A673 (cell line): ENCODE results near the gene UFSP2. TPM values are rescaled to one million over a fixed set of nuclear protein-coding genes. Genes with fewer than 3 reads are reported as not detected.

Source experiments
- BruUV-seq: library from RNA; stranded (reverse); fragments of 400-500 nt; replicated peaks from 2 replicates; lab custom pipeline; 2021; lab: Mats Ljungman, UMichigan
- CTCF ChIA-PET: fragments of 300-600 bp; sonication (Branson Sonifier 250); formaldehyde crosslinking; loops from one replicate; lab custom pipeline; 2022; ENCODE audit warnings: antibody characterized with exemption; lab: Charles Lee
- POLR2A ChIA-PET: fragments of 300-600 bp; sonication (Branson Sonifier 250); formaldehyde crosslinking; loops from one replicate; lab custom pipeline; 2022; ENCODE audit warnings: antibody characterized with exemption; ENCODE audit not compliant: low non-redundant PET; lab: Charles Lee
- DNase-seq: peaks from one replicate; pipeline ENCODE4 v3.0.0-alpha.2; 2015; ENCODE audit warnings: low spot score
- H3K27ac ChIP-seq: fragments of 200-600 bp; sonication (generic); 2 replicates; pipeline ENCODE4 v1.5.1; 2016; ENCODE audit warnings: mixed run types, low read depth, mild to moderate bottlenecking, mixed read lengths, antibody characterized with exemption, low read length; ENCODE audit not compliant: poor library complexity, severe bottlenecking
- H3K27me3 ChIP-seq: fragments of 200-600 bp; sonication (generic); replicated peaks from 2 replicates; pipeline ENCODE4 v1.6.1; 2017; ENCODE audit warnings: mixed run types, low read depth, mild to moderate bottlenecking, mixed read lengths, antibody characterized with exemption, low read length; ENCODE audit not compliant: insufficient read depth, poor library complexity
- H3K36me3 ChIP-seq: fragments of 200-600 bp; sonication (generic); 2 replicates; pipeline ENCODE4 v1.6.1; 2016; ENCODE audit warnings: mixed run types, mild to moderate bottlenecking, mixed read lengths, antibody characterized with exemption, low read length; ENCODE audit not compliant: insufficient read depth, poor library complexity, severe bottlenecking
- H3K4me1 ChIP-seq: fragments of 200-600 bp; sonication (generic); 2 replicates; pipeline ENCODE4 v1.6.1; 2017; ENCODE audit warnings: mixed run types, mild to moderate bottlenecking, mixed read lengths, antibody characterized with exemption, low read length; ENCODE audit not compliant: insufficient read depth, poor library complexity, severe bottlenecking
- H3K4me3 ChIP-seq: fragments of 200-600 bp; sonication (generic); 2 replicates; pipeline ENCODE4 v1.5.1; 2016; ENCODE audit warnings: low read depth, mixed run types, mild to moderate bottlenecking, mixed read lengths, low read length; ENCODE audit not compliant: poor library complexity, severe bottlenecking
- H3K9me3 ChIP-seq: fragments of 200-600 bp; sonication (generic); 2 replicates; pipeline ENCODE4 v1.6.1; 2016; ENCODE audit warnings: mixed run types, low read depth, mild to moderate bottlenecking, mixed read lengths, antibody characterized with exemption, low read length; ENCODE audit not compliant: poor library complexity, severe bottlenecking
- CTCF ChIP-seq: fragments of 300-800, 200-600 bp; sonication (generic); conservative IDR thresholded peaks from 2 replicates; pipeline ENCODE4 v1.5.1; 2017; ENCODE audit warnings: low read depth, mild to moderate bottlenecking, antibody characterized with exemption, low read length, moderate library complexity, mixed read lengths
- EZH2 ChIP-seq: fragments of 200-600 bp; sonication (generic); IDR thresholded peaks from 2 replicates; pipeline ENCODE4 v1.6.1; 2017; ENCODE audit warnings: borderline replicate concordance, low read depth, mild to moderate bottlenecking, mixed read lengths, antibody characterized with exemption, low read length; ENCODE audit not compliant: poor library complexity, severe bottlenecking
- intact Hi-C: fragments of 100-400 bp; cut with micrococcal nuclease; formaldehyde crosslinking; loops from one replicate; pipeline ENCODE4 v1.10.0; 2022; ENCODE audit not compliant: unreplicated experiment
- total RNA-seq: library from RNA; stranded (reverse); gene quantifications from 2 replicates; pipeline ENCODE4 v1.2.3, GENCODE V29; 2021

UFSP2 gene
- total RNA-seq, 1 experiment from 2014 or later = 22.3 TPM

GRCh38 chr4:185437809-185438208 lies 12.0 kb upstream of the UFSP2 start:
- no peaks in the 10 kb centered on the region for H3K27me3 ChIP-seq
- H3K9me3 ChIP-seq = no peaks in the 10 kb centered on the region
- no peak overlapping the region for H3K4me3 ChIP-seq
- no peak for DNase-seq
- H3K27ac ChIP-seq = no peak overlapping the region
- no TSS peak for BruUV-seq
- TF ChIP-seq EZH2 = no peak
- no peak for TF ChIP-seq CTCF
- no peaks in the 10 kb centered on the region for H3K36me3 ChIP-seq
- no peaks in the 10 kb centered on the region for H3K4me1 ChIP-seq
- intact Hi-C loops = no loop called here
- POLR2A ChIA-PET = no interaction called here
- CTCF ChIA-PET = no interaction called here

DNA sequence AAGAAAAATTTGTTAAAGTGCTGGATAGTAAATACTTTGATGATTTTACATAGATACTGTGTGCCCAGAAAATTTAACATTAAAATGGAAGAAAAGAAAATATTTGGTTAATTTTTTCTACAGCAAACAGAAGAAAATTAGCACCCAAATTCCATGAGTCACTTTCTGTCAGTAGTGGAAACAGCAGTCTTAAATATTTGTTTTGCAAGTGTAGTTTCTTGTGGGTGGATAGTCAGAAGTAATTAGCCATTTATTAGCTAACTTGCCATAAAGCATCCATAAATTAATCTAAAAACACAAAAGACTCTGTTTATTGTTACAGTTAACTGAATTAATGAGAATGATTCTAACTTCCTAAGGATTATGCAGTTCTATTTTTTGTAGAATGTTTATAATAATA lies 9.7 kb upstream of the UFSP2 start:
- Histone ChIP-seq H3K4me1 (no peaks in the 10 kb centered on the region), H3K4me3 (no peak overlapping the region), H3K27ac (no peak overlapping the region), H3K36me3 (no peaks in the 10 kb centered on the region), H3K27me3 (no peaks in the 10 kb centered on the region), H3K9me3 (no peaks in the 10 kb centered on the region)
- BruUV-seq = no TSS peak
- ChIA-PET CTCF (no interaction called here), POLR2A (no interaction called here)
- no peak for TF ChIP-seq CTCF
- no peak for TF ChIP-seq EZH2
- intact Hi-C loops = no loop called here
- DNase-seq = no peak

- CTCF ChIA-PET = interaction anchor here (0.6 kb wide), 1 partner anchor 168 kb away, joined by 7 read pairs; no protein-coding TSS in a partner anchor
- Histone ChIP-seq H3K4me1 (peaks cover 3% of the 10 kb centered on the region), H3K36me3 (no peaks in the 10 kb centered on the region), H3K27ac (no peak overlapping the region), H3K27me3 (no peaks in the 10 kb centered on the region), H3K9me3 (no peaks in the 10 kb centered on the region), H3K4me3 (no peak overlapping the region)
- intact Hi-C loops = no loop called here
- no TSS peak for BruUV-seq
- no peak for TF ChIP-seq CTCF
- TF ChIP-seq EZH2 = no peak
- POLR2A ChIA-PET = no interaction called here
- DNase-seq = no peak
These were observed 3.9 kb upstream of the UFSP2 start for GRCh38 chr4:185429660-185430059.
